Mesenchymal stem cell (in vitro differentiated cells and primary cell): ENCODE measurements around the gene ZNF853. TPM values are rescaled to one million over a fixed set of nuclear protein-coding genes. Genes with fewer than 3 reads are reported as not detected.

Source experiments
- DNase-seq: peaks from one replicate; pipeline ENCODE4 v3.0.0-alpha.2; 2013
- H2AFZ ChIP-seq: one replicate; pipeline ENCODE4 v1.6.1; 2013; ENCODE audit warnings: low read depth, mild to moderate bottlenecking, control low read depth, inconsistent platforms, low read length, moderate library complexity
- H2AK5ac ChIP-seq: 2 replicates; pipeline ENCODE4 v1.6.1; 2013; ENCODE audit warnings: low read length, moderate library complexity, mild to moderate bottlenecking, inconsistent platforms; ENCODE audit not compliant: severe bottlenecking
- H2BK120ac ChIP-seq: one replicate; pipeline ENCODE4 v1.6.1; 2013; ENCODE audit warnings: low read depth, mild to moderate bottlenecking, inconsistent platforms, low read length, moderate library complexity
- H2BK12ac ChIP-seq, 2 experiments: one replicate each; pipeline ENCODE4 v1.6.1; 2013; ENCODE audit warnings: inconsistent platforms in 2 of 2, low read length in 2 of 2, mild to moderate bottlenecking in 2 of 2, moderate library complexity in 2 of 2, control low read depth in 1 of 2
- H2BK15ac ChIP-seq: one replicate; pipeline ENCODE4 v1.6.1; 2013; ENCODE audit warnings: mild to moderate bottlenecking, low read depth, inconsistent platforms; ENCODE audit not compliant: poor library complexity, severe bottlenecking
- H2BK5ac ChIP-seq: 2 replicates; pipeline ENCODE4 v1.6.1; 2013; ENCODE audit warnings: low read depth, mild to moderate bottlenecking, low read length, control low read depth, inconsistent platforms; ENCODE audit not compliant: poor library complexity, severe bottlenecking
- H3K14ac ChIP-seq, 2 experiments: one replicate each; pipeline ENCODE4 v1.6.1; 2013; ENCODE audit warnings: inconsistent platforms in 2 of 2, low read length in 2 of 2, control low read depth in 1 of 2, mild to moderate bottlenecking in 1 of 2, moderate library complexity in 1 of 2
- H3K18ac ChIP-seq, 2 experiments: one replicate each; pipeline ENCODE4 v1.6.1; 2013; ENCODE audit warnings: inconsistent platforms in 2 of 2, low read length in 2 of 2, control low read depth in 1 of 2, low read depth in 1 of 2, mild to moderate bottlenecking in 1 of 2
- H3K23ac ChIP-seq, 2 experiments: one replicate each; pipeline ENCODE4 v1.6.1; 2013; ENCODE audit warnings: inconsistent platforms in 2 of 2, low read length in 2 of 2, mild to moderate bottlenecking in 2 of 2, moderate library complexity in 2 of 2, control low read depth in 1 of 2
- H3K27ac ChIP-seq: 2 replicates; pipeline ENCODE4 v1.5.1; 2013; ENCODE audit warnings: mild to moderate bottlenecking, moderate library complexity, low read length, control low read depth, inconsistent platforms; ENCODE audit not compliant: poor library complexity, severe bottlenecking
- H3K27me3 ChIP-seq, 2 experiments: 2 replicates each; pipeline versions ENCODE4 v1.6.1 to v1.7.0; 2013; ENCODE audit warnings: low read length in 2 of 2, mild to moderate bottlenecking in 2 of 2, moderate library complexity in 2 of 2, control low read depth in 1 of 2, inconsistent platforms in 1 of 2; ENCODE audit not compliant: control insufficient read depth in 1 of 2, insufficient read depth in 1 of 2
- H3K36me3 ChIP-seq, 2 experiments: 2 replicates each; pipeline versions ENCODE4 v1.6.1 to v1.7.0; 2013; ENCODE audit warnings: low read length in 2 of 2, control low read depth in 1 of 2, inconsistent platforms in 1 of 2, low read depth in 1 of 2, mild to moderate bottlenecking in 1 of 2; ENCODE audit not compliant: insufficient read depth in 2 of 2, control insufficient read depth in 1 of 2
- H3K4ac ChIP-seq, 2 experiments: one replicate each; pipeline ENCODE4 v1.6.1; 2013; ENCODE audit warnings: inconsistent platforms in 2 of 2, low read length in 2 of 2, mild to moderate bottlenecking in 2 of 2, moderate library complexity in 2 of 2, control low read depth in 1 of 2, low read depth in 1 of 2
- H3K4me1 ChIP-seq: 2 replicates; pipeline ENCODE4 v1.6.1; 2013; ENCODE audit warnings: low read depth, low read length, control low read depth; ENCODE audit not compliant: control insufficient read depth, insufficient read depth
- H3K4me2 ChIP-seq: 2 replicates; pipeline ENCODE4 v1.6.1; 2013; ENCODE audit warnings: low read length, mild to moderate bottlenecking, inconsistent platforms; ENCODE audit not compliant: poor library complexity, severe bottlenecking
- H3K4me3 ChIP-seq, 2 experiments: 2 replicates each; pipeline versions ENCODE4 v1.5.1 to v1.7.0; 2013; ENCODE audit warnings: low read length in 2 of 2, mild to moderate bottlenecking in 2 of 2, control low read depth in 1 of 2, low read depth in 1 of 2; ENCODE audit not compliant: insufficient read depth in 1 of 2
- H3K79me1 ChIP-seq: replicated peaks from 2 replicates; pipeline ENCODE4 v1.6.1; 2013; ENCODE audit warnings: mild to moderate bottlenecking, control low read depth, low read length, inconsistent platforms; ENCODE audit not compliant: poor library complexity, severe bottlenecking
- H3K9ac ChIP-seq: 2 replicates; pipeline ENCODE4 v1.7.0; 2013; ENCODE audit warnings: mild to moderate bottlenecking, low read length, moderate library complexity
- H3K9me3 ChIP-seq: 2 replicates; pipeline ENCODE4 v1.7.0; 2013; ENCODE audit warnings: mild to moderate bottlenecking, low read length; ENCODE audit not compliant: control insufficient read depth
- H4K8ac ChIP-seq: one replicate; pipeline ENCODE4 v1.6.1; 2013; ENCODE audit warnings: inconsistent platforms, mild to moderate bottlenecking, low read length, moderate library complexity
- H4K91ac ChIP-seq: one replicate; pipeline ENCODE4 v1.6.1; 2013; ENCODE audit warnings: mild to moderate bottlenecking, low read length, inconsistent platforms
- WGBS: methylation state at CpG from one replicate; pipeline ENCODE4 v1.1.7; 2013; ENCODE audit warnings: mixed read lengths; 5-methylcytosine and 5-hydroxymethylcytosine counted together
- polyA plus RNA-seq, 2 experiments: library from polyadenylated mRNA; stranded (reverse); fragments of 200-250 nt; gene quantifications; one replicate each; pipeline ENCODE4 v1.2.3, GENCODE V29; 2013

Gene ZNF853
- 1.0 TPM for polyA plus RNA-seq (2013, experiment 1 of 2)
- polyA plus RNA-seq (2013, experiment 2 of 2), result 1.00 TPM

DNA sequence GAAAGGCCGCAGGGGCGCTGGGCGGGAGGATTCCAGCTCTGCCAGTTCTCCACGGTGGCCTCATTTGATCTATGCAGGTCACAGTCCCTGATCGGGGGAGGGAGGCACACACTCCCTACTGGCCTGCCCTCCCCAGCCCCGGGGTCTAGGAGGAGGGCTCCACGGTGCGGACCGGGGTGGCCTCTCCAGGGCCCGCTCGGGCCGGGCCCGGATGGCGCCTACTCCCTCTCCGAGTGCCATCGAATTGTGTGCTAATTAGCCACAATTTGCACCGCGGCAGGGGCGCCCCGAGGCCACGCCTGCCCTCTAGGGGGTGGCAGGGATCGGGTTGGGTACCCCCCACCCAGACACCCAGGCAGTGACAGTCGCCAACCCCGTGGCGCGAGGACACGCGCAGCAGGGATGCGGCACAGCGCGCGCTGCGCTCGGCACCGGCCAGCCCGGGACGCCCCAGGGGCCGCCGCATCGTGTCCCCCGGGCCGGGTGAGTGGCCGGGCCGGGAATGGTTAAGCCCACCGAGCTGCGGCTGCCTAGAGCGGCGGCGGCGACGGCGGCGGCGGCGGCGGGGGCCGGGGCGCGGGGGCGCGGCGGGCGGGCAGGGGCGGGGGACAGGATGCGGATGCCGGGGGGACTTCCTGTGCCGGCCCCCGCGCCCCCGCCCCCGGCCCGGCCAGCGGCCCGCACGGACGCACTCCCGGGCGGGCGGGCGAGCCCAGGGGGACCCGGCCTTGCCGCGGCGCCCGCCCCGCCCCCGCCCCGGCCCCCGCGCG, at the start of gene ZNF853:
ZNF853 (plus strand) TSS at position 658 of the 770 bp plus-strand sequence. CDS start 565 bp downstream, outside the sequence.
- Histone ChIP-seq H3K79me1 (no peaks in the 10 kb centered on the region), H2BK12ac (no peak within 1 kb of the TSS), H4K8ac (no peak within 1 kb of the TSS), H3K36me3 (no peaks in the 10 kb centered on the region), H3K4me3 (peak within 1 kb of the TSS in 1 of 2 experiments; percentile 65), H4K91ac (no peak within 1 kb of the TSS), H3K9ac (no peak within 1 kb of the TSS), H3K23ac (peak within 1 kb of the TSS in 1 of 2 experiments; percentile 20), H2AK5ac (no peak within 1 kb of the TSS), H2AFZ (peak within 1 kb of the TSS; percentile 18), H3K4me1 (peaks cover 12% of the 10 kb centered on the region), H3K14ac (peak within 1 kb of the TSS in 1 of 2 experiments; percentile 51), H3K27ac (no peak within 1 kb of the TSS), H3K18ac (peak within 1 kb of the TSS in 1 of 2 experiments; percentile 43), H3K27me3 (peaks cover 32 to 60% of the 10 kb centered on the region in 2 experiments), H3K9me3 (no peaks in the 10 kb centered on the region), H2BK15ac (no peak within 1 kb of the TSS), H3K4me2 (peak within 1 kb of the TSS; percentile 81), H3K4ac (no peak within 1 kb of the TSS), H2BK120ac (no peak within 1 kb of the TSS), H2BK5ac (no peak within 1 kb of the TSS)
- WGBS, result 5% methylated on average over 25 of the region's 91 CpGs
- DNase-seq, result peak; percentile 3

DNA sequence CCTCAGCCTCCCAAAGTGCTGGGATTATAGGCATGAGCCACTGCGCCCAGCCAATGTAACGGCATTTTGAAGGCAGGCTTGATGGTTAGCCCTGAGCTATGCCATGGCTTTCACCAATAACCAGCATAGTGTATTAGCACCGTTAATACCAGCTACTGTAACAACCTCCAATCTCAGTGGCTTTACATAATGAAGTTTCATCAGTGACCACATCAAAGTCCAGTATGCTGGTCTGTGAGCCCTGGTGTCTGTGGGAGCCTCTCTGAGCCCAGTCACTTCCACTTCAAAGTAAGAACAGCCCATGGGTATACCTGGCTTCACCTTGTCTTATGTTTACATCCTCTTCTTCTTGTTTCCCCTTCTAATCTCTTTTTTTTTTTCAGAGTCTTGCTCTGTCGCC, 49.8 kb upstream of the ZNF853 start:
- 83% methylated on average over 4 of the region's 4 CpGs for WGBS
- no peak overlapping the region for H4K8ac ChIP-seq

DNA sequence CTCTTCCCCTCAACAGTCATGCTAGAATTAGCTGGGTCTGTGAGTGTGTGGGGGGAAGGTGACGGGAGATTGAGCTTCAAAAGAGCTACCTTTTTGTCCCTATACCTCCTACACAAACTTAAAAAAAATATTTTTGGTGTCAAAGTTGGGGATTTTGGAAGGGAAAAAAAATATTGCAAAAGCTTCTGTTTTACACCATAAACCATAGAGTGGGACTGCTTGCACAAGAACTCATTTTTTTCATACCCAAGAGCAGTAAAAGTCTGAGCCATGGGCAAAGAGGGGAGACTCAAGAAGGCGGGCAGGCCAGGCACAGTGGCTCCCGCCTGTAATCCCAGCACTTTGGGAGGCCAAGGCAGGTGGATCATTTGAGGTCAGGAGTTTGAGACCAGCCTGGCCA, 47.5 kb upstream of the ZNF853 start:
- H3K27ac ChIP-seq, result no peak overlapping the region
- H4K91ac ChIP-seq, result no peak overlapping the region
- no peaks in the 10 kb centered on the region for H3K36me3 ChIP-seq
- no peak overlapping the region for H2BK12ac ChIP-seq
- H4K8ac ChIP-seq, result no peak overlapping the region
- no peak overlapping the region for H3K4ac ChIP-seq
- no peak overlapping the region for H3K4me2 ChIP-seq
- H3K18ac ChIP-seq, result no peak overlapping the region
- H2AFZ ChIP-seq, result no peak overlapping the region
- H2BK15ac ChIP-seq, result no peak overlapping the region
- H3K14ac ChIP-seq, result no peak overlapping the region
- H3K23ac ChIP-seq, result no peak overlapping the region
- H2AK5ac ChIP-seq, result no peak overlapping the region
- WGBS, result 79% methylated on average over 2 of the region's 3 CpGs
- no peak overlapping the region for H3K9ac ChIP-seq
- no peak for DNase-seq
- no peak overlapping the region for H2BK5ac ChIP-seq
- no peaks in the 10 kb centered on the region for H3K9me3 ChIP-seq
- no peaks in the 10 kb centered on the region for H3K4me1 ChIP-seq
- H2BK120ac ChIP-seq, result no peak overlapping the region
- H3K4me3 ChIP-seq, result no peak overlapping the region
- H3K79me1 ChIP-seq, result no peaks in the 10 kb centered on the region
- peaks cover 4 to 8% of the 10 kb centered on the region in 2 experiments for H3K27me3 ChIP-seq

More for the DNA sequence above, 49.8 kb upstream of the ZNF853 start:
- Histone ChIP-seq H2AFZ (no peak overlapping the region), H3K27ac (no peak overlapping the region), H2BK120ac (no peak overlapping the region), H3K79me1 (no peaks in the 10 kb centered on the region), H2AK5ac (no peak overlapping the region), H3K9ac (no peak overlapping the region), H3K18ac (no peak overlapping the region), H2BK12ac (no peak overlapping the region), H3K14ac (no peak overlapping the region), H4K91ac (no peak overlapping the region), H3K4ac (no peak overlapping the region), H3K4me1 (no peaks in the 10 kb centered on the region), H2BK15ac (no peak overlapping the region), H3K27me3 (peaks cover 0 to 5% of the 10 kb centered on the region in 2 experiments), H3K9me3 (no peaks in the 10 kb centered on the region), H3K4me2 (no peak overlapping the region), H3K23ac (no peak overlapping the region), H3K36me3 (no peaks in the 10 kb centered on the region), H3K4me3 (no peak overlapping the region), H2BK5ac (no peak overlapping the region)
- DNase-seq, result no peak

DNA sequence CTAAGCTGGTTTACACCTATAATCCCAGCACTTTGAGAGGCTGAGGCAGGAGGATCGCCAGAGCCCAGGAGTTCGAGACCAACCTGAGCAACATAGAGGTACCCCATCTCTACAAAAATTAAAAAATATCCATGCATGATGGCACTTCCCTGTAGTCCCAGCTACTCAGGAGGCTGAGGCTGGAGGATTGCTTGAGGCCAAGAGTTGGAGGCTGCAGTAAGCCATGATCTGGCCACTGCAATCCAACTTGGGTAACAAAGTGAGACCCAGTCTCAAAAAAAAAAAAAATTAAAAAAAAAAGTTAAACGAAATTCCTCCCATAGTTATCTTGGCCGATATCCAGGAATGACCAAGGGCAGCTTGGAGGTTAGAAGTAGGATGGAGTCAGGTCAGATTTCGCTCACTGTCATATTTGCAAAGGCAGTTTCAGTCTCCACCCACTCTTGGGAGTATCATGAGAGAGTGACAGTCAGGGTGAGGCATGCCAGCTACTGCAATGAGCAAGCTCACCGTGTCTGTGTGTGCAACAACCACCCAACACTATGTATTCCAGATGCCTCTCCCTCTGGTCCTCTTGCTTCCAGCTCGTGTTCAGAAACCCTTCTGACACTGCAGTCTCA, 44.1 kb upstream of the ZNF853 start:
- WGBS, result 76% methylated on average over 7 of the region's 7 CpGs
- H3K9me3 ChIP-seq, result no peaks in the 10 kb centered on the region
- H3K4me2 ChIP-seq, result no peak overlapping the region

More for the DNA sequence above, 44.1 kb upstream of the ZNF853 start:
- Histone ChIP-seq H2BK120ac (no peak overlapping the region), H3K27ac (no peak overlapping the region), H2BK12ac (no peak overlapping the region), H3K14ac (no peak overlapping the region), H3K9ac (no peak overlapping the region), H3K79me1 (no peaks in the 10 kb centered on the region), H2BK5ac (no peak overlapping the region), H2AK5ac (no peak overlapping the region), H4K91ac (no peak overlapping the region), H3K18ac (no peak overlapping the region), H2BK15ac (no peak overlapping the region), H3K36me3 (no peaks in the 10 kb centered on the region), H3K4me3 (no peak overlapping the region), H3K27me3 (peaks cover 3 to 4% of the 10 kb centered on the region in 2 experiments), H4K8ac (no peak overlapping the region), H3K4ac (no peak overlapping the region), H3K4me1 (peaks cover under 1% of the 10 kb centered on the region), H2AFZ (no peak overlapping the region), H3K23ac (no peak overlapping the region)
- DNase-seq, result no peak
